Skeletal muscle tissue (tissue), 4 donors: ENCODE results near the gene IBA57. TPM values are rescaled to one million over a fixed set of nuclear protein-coding genes. Genes with fewer than 3 reads are reported as not detected.
A peak's percentile ranks its signal among the peaks of the same experiment; 100 is the strongest.
"Not testable (repeated sequence)": the region's sequence is repeated elsewhere in the genome, so short reads cannot be mapped to it uniquely, and the experiment has no call there.

ENCODE experiments used
- H3K27ac ChIP-seq: one replicate; pipeline ENCODE4 v1.7.0; 2013; ENCODE audit warnings: mild to moderate bottlenecking, low read depth, low read length, inconsistent platforms
- H3K27me3 ChIP-seq, 3 donors: one replicate each; pipeline ENCODE4 v1.7.0; 2013; ENCODE audit warnings: low read length in 3 of 3; ENCODE audit not compliant: control insufficient read depth in 3 of 3, insufficient read depth in 3 of 3
- H3K36me3 ChIP-seq, 3 donors: one replicate each; pipeline ENCODE4 v1.7.0; 2013; ENCODE audit warnings: low read length in 3 of 3; ENCODE audit not compliant: control insufficient read depth in 3 of 3, insufficient read depth in 3 of 3
- H3K4me1 ChIP-seq, 3 donors: one replicate each; pipeline ENCODE4 v1.7.0; 2013; ENCODE audit warnings: low read length in 3 of 3, mild to moderate bottlenecking in 3 of 3; ENCODE audit not compliant: control insufficient read depth in 3 of 3, insufficient read depth in 3 of 3
- H3K4me3 ChIP-seq, 3 donors: one replicate each; pipeline ENCODE4 v1.7.0; 2013; ENCODE audit warnings: low read length in 3 of 3
- H3K9ac ChIP-seq, 3 donors: one replicate each; pipeline ENCODE4 v1.7.0; 2013; ENCODE audit warnings: low read length in 3 of 3, mild to moderate bottlenecking in 3 of 3, moderate library complexity in 2 of 3, low read depth in 1 of 3
- H3K9me3 ChIP-seq, 3 donors: one replicate each; pipeline ENCODE4 v1.7.0; 2013; ENCODE audit warnings: low read length in 3 of 3; ENCODE audit not compliant: control insufficient read depth in 3 of 3
- total RNA-seq: library from RNA; depleted of rRNA; stranded (reverse); fragments of >200 nt; gene quantifications from one replicate; pipeline ENCODE4 v1.2.3, GENCODE V29; 2014
- donor health status: Osteomylitis.

The IBA57 gene
- total RNA-seq, 1 donor from 2014 or later: 3.1 TPM

GRCh38 chr1:228188249-228188648 lies 22.6 kb downstream of the IBA57 start:
- not testable (repeated sequence) for H3K36me3 ChIP-seq, H3K27me3 ChIP-seq, H3K4me3 ChIP-seq, H3K9me3 ChIP-seq, H3K27ac ChIP-seq, H3K9ac ChIP-seq
- peaks cover 12 to 27% (median 19%) of the 10 kb centered on the region in 3 donors for H3K4me1 ChIP-seq

DNA sequence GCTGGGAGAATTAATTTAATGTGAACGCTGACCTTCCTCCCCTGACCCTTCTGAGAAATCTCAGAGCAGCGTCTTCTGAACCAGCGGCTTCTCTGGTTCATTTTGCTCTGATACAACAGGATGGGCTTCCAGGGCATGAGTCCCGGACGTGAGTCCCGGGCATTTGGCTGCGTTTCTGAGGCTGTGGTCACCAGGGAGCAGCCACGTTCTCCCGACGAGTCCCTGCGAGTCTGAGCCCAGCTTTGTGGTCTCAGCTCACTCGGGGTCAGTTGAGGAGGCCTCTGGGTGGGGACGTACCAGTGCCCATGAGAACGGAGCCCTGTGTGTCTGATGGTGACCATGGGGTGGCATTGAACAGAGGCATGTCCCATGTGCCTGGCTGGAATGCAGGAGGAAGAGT lies 24.6 kb downstream of the IBA57 start:
- H3K27me3 ChIP-seq: no peaks in the 10 kb centered on the region
- peaks cover 12 to 28% (median 19%) of the 10 kb centered on the region in 3 donors for H3K4me1 ChIP-seq
- no peak overlapping the region for H3K27ac ChIP-seq
- no peaks in the 10 kb centered on the region for H3K9me3 ChIP-seq
- H3K9ac ChIP-seq: peak overlapping the region in 1 of 3 donors; percentile 28
- no peaks in the 10 kb centered on the region for H3K36me3 ChIP-seq
- no peak overlapping the region for H3K4me3 ChIP-seq

DNA sequence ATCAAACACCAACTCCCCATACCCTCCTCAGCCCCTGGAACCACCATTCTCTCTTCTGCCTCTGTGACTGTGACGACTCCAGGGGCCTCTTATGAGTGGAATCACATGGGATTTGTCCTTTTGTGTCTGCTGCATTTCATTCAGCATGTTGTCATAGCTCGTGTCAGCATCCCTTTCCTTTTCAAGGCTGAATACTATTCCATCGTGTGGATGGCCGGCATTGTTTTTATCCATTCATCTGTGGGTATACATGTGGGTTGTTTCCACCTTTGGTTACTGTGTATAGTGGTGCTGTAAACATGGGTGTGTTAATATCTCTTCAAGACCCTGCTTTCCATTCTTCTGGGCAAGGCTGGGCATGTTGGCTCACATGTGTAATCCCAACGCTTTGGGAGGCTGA lies 25.2 kb downstream of the IBA57 start:
- Histone ChIP-seq H3K9ac (no peak overlapping the region), H3K9me3 (no peaks in the 10 kb centered on the region), H3K4me1 (peaks cover 12 to 28% (median 19%) of the 10 kb centered on the region in 3 donors), H3K27ac (no peak overlapping the region), H3K4me3 (no peak overlapping the region), H3K36me3 (no peaks in the 10 kb centered on the region), H3K27me3 (no peaks in the 10 kb centered on the region)

GRCh38 chr1:228194436-228194835 lies 28.8 kb downstream of the IBA57 start:
- no peak overlapping the region for H3K4me3 ChIP-seq

GRCh38 chr1:228194921-228195812 lies 29.6 kb downstream of the IBA57 start:
- Histone ChIP-seq H3K27ac (no peak overlapping the region), H3K27me3 (no peaks in the 10 kb centered on the region), H3K9ac (no peak overlapping the region), H3K9me3 (peaks cover 0 to 5% (median 0%) of the 10 kb centered on the region in 3 donors), H3K4me3 (no peak overlapping the region), H3K4me1 (peaks cover 17 to 38% (median 24%) of the 10 kb centered on the region in 3 donors), H3K36me3 (no peaks in the 10 kb centered on the region)

More at GRCh38 chr1:228194436-228194835, 28.8 kb downstream of the IBA57 start:
- no peak overlapping the region for H3K27ac ChIP-seq
- H3K4me1 ChIP-seq: peaks cover 17 to 38% (median 24%) of the 10 kb centered on the region in 3 donors
- no peaks in the 10 kb centered on the region for H3K36me3 ChIP-seq
- no peak overlapping the region for H3K9ac ChIP-seq
- no peaks in the 10 kb centered on the region for H3K27me3 ChIP-seq
- peaks cover 0 to 5% (median 0%) of the 10 kb centered on the region in 3 donors for H3K9me3 ChIP-seq

GRCh38 chr1:228197555-228198147 lies 32.0 kb downstream of the IBA57 start:
- Histone ChIP-seq H3K9ac (peak overlapping the region in 1 of 3 donors; percentile 34), H3K4me1 (peaks cover 10 to 17% (median 11%) of the 10 kb centered on the region in 3 donors), H3K27ac (peak overlapping the region; percentile 91)

GRCh38 chr1:228198977-228199590 lies 33.5 kb downstream of the IBA57 start:
- H3K27me3 ChIP-seq: no peaks in the 10 kb centered on the region
- H3K27ac ChIP-seq: no peak overlapping the region
- no peak overlapping the region for H3K9ac ChIP-seq
- no peak overlapping the region for H3K4me3 ChIP-seq
- H3K36me3 ChIP-seq: no peaks in the 10 kb centered on the region
- peaks cover 0 to 5% (median 0%) of the 10 kb centered on the region in 3 donors for H3K9me3 ChIP-seq
- H3K4me1 ChIP-seq: peaks cover 4 to 10% (median 5%) of the 10 kb centered on the region in 3 donors

More at GRCh38 chr1:228197555-228198147, 32.0 kb downstream of the IBA57 start:
- peaks cover 0 to 5% (median 0%) of the 10 kb centered on the region in 3 donors for H3K9me3 ChIP-seq
- no peaks in the 10 kb centered on the region for H3K27me3 ChIP-seq
- H3K4me3 ChIP-seq: peak overlapping the region in 2 of 3 donors; percentile 6 to 17
- no peaks in the 10 kb centered on the region for H3K36me3 ChIP-seq

DNA sequence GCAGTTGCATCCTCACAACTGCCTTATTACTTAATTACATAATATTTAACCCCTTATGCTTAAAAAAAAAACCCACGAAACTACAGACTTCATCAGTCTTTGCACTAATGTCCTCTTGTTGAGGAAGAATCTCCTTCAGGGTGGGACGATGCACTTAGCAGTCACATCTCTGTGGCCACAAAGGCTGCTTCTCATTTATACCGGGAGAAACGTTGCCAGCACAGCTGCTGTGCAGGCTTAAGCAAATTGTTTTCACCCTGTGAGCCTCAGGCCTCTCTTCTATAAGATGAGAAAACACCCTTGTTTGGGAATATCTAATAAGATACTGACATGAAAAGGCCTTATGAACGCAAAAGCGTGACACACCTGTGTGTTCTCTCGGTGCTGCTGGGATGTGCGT lies 39.4 kb downstream of the IBA57 start:
- no peaks in the 10 kb centered on the region for H3K27me3 ChIP-seq
- peak overlapping the region; percentile 100 for H3K27ac ChIP-seq
- H3K9me3 ChIP-seq: no peaks in the 10 kb centered on the region
- H3K4me1 ChIP-seq: peaks cover 30 to 41% (median 31%) of the 10 kb centered on the region in 3 donors
- H3K9ac ChIP-seq: no peak overlapping the region
- no peak overlapping the region for H3K4me3 ChIP-seq
- H3K36me3 ChIP-seq: peaks cover 0 to 13% (median 0%) of the 10 kb centered on the region in 3 donors

GRCh38 chr1:228205526-228206436 lies 40.2 kb downstream of the IBA57 start:
- peaks cover 0 to 19% (median 0%) of the 10 kb centered on the region in 3 donors for H3K36me3 ChIP-seq
- no peak overlapping the region for H3K4me3 ChIP-seq
- H3K9ac ChIP-seq: peak overlapping the region; percentile 20 to 100 (median 70)
- peak overlapping the region; percentile 100 for H3K27ac ChIP-seq
- no peaks in the 10 kb centered on the region for H3K9me3 ChIP-seq
- no peaks in the 10 kb centered on the region for H3K27me3 ChIP-seq
- H3K4me1 ChIP-seq: peaks cover 33 to 46% (median 34%) of the 10 kb centered on the region in 3 donors
